G401 (cell line): ENCODE results near the gene PRKAA1. TPM values are rescaled to one million over a fixed set of nuclear protein-coding genes. Genes with fewer than 3 reads are reported as not detected.
"Not testable (repeated sequence)": the region's sequence is repeated elsewhere in the genome, so short reads cannot be mapped to it uniquely, and the experiment has no call there.

Source experiments
- DNase-seq: peaks from one replicate; pipeline ENCODE4 v3.0.0-alpha.2; 2015; ENCODE audit warnings: low spot score
- in situ Hi-C: cut with HindIII; loops from 2 replicates; pipeline ENCODE4 v1.10.0; 2016; ENCODE audit warnings: low sequenced_read_pairs, mixed read lengths
- total RNA-seq: library from RNA; depleted of rRNA; stranded (reverse); fragments of >200 nt; shearing (Covaris generic); gene quantifications from 2 replicates; pipeline ENCODE4 v1.2.3, GENCODE V29; 2014; rRNA removed

Gene PRKAA1
- total RNA-seq, 1 experiment from 2014 or later = 74.8 TPM

DNA sequence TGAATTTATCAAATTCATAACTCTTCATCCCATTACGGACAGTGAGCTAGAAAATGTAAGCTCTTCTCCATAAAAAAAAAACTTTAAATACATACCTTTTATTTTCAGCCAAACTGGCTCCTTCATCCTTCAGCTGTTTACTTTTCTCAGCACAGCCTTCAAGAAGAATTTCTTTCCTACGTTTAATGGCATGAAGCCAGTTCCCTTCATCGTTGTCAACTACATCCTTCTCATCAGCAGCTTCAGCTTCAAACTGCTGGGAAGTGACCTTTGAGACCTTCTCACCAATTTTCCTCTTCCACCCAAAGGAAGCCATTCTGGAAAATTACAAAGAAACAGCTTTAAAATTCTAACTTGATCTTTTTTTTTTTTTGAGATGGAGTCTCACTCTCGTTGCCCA lies 51.5 kb downstream of the PRKAA1 start:
- no peak for DNase-seq
- in situ Hi-C loops = no loop called here

DNA sequence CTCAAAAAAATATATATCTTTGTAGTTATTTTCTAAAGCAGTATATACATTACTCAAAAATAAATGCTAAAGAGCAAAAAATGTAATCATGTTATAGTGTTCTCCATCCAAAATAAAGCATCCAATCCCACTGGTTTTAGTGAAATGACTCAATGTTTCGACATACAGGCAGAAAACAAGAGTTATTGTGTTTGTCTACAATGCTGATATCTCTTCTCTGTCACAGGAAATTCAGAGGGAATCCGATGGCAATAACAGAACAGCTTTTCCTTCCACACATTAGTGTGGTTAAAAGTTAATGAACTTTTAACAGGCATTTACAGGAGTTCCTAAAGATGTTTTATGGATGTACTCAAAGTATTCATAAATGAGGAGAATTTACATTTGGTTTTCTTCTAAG lies 54.4 kb downstream of the PRKAA1 start:
- in situ Hi-C loops = no loop called here
- DNase-seq = no peak

DNA sequence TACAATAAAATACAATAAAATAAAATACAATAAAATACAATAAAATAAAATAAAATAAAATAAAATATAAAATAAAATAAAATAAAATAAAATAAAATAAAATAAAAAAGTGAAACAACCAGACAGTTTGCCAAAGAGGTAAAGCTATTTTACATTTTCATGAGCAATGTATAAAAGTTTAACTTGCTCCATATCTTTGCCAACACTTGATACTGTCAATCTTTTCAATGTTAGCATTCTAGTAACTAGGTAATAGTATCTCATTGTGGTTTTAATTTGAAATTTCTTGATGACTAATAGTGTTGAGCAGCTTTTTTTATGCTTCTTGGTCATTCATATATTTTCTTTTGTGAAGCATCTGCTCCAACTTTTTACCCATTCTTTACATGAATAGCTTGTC lies 59.7 kb downstream of the PRKAA1 start:
- no peak for DNase-seq
- in situ Hi-C loops = no loop called here

DNA sequence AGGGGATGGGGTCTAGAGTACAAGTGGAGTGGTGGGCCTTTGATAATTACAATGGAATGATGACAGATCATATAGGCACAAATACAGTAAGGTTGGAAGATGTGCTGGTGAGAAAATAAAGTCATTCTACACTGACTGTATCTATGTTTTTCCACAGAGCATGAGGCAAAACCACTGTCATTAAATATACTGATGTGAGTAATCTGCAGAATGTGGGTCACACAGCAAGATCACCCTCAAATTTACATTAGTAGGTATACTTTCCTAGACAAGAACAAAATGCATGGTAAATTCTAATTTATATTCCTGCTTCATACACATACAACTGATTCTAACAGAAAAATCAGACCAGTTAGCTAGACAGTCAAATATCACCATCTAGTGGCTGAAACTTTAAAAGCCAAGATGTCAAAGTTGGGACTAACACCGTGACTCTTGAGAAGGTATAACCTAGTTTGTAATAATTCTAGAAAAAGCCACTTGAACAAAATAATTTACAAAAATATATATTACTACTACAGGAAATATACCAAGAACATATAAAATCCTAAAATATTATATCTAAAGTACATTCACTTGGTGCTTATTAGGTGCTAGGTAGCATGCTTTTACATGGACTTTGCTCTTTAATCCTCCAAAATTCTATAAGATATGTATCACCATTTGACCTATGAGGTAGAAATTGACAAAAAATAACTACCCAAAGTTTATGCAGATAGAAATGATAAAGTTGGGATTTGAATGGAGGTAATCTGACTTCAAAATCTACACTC lies 61.9 kb downstream of the PRKAA1 start:
- in situ Hi-C loops = no loop called here
- peak; percentile 61 for DNase-seq

DNA sequence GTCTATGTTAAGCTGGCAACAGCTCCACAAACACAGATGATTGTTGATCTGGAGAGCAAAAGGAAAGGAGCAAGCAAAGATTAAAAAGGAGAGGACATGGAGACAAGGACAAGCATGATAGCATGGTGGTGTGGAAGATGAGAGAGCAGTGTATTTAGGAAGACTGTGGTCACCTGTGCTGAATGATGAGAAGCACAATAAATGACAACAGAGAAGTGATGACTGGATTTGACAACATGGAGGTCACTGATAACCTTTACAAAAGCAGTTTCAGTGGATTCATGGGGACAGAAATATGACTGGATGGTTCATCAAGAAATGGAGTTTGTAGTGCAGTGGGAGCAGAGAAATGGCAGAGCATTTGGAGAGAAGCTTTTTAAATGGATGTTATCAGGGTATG lies 62.6 kb downstream of the PRKAA1 start:
- in situ Hi-C loops = no loop called here
- DNase-seq = no peak

DNA sequence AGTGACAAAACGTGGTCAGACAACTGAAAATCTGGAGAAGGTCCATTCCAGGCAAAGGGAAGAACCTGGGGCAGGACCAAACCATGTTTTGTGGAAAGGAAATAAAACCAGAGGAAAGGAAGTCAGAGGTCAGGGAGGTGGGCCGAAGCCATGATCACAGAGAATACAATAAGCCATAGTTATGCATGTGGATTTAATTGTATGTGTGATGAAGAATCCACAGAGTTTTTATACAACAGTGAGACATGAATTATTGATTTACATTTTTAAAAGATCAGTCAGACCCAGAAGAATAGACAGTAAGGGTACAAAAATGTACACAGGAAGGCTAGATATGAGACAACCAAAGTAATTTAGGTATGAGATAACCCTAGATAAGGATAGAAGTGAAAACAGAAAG lies 63.2 kb downstream of the PRKAA1 start:
- in situ Hi-C loops = no loop called here
- DNase-seq = no peak

DNA sequence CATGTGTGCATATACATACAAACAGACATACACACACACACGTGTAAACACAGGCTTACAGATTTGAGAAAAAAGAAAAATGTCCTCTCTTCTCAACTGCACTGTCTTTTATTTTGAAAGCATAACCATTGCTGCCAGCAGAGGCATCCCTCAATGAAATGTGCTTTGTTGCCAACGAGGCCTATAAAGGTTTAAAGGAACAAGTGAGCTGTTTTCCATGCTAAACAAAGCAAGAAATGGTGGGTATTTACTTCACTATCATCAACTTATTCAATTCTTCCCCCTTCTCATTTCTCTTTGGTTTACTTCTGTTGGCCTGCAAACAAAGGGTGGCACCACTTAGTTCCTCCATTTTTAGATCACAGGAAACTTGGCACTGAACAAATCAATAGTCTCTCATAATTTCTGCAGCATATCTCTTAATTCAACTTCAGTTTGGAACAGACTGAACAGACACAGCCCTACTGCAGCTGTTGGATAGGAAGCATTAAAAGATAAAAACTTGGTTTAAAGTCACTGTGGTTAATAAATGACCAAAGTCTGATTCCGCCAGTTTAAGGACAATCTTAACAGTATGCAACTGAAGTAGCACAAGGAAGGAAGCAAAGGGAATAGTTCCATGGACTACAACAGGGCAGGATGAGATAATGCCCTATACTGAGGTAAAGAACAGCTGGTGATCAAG lies 64.2 kb downstream of the PRKAA1 start:
- in situ Hi-C loops = no loop called here
- DNase-seq = no peak

DNA sequence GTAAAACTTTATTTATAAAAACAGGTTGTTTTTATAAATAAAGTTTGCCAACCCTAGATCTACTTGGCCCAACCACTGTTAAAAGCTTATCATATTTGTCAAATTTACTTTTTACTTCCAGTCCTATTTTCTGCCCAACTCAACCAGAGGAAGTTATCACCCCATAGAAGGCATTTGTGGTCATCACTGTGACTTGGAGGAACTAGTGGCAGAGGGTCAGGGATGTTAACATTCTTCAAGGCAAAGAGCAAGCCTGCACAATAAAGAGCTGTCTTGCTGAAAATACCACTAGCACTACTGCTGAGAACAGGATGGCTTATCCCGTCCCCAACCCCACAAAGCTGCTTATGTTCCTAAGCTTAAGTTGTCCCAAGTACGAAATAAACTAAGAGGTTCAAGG lies 64.7 kb downstream of the PRKAA1 start:
- no peak for DNase-seq
- in situ Hi-C loops = no loop called here

DNA sequence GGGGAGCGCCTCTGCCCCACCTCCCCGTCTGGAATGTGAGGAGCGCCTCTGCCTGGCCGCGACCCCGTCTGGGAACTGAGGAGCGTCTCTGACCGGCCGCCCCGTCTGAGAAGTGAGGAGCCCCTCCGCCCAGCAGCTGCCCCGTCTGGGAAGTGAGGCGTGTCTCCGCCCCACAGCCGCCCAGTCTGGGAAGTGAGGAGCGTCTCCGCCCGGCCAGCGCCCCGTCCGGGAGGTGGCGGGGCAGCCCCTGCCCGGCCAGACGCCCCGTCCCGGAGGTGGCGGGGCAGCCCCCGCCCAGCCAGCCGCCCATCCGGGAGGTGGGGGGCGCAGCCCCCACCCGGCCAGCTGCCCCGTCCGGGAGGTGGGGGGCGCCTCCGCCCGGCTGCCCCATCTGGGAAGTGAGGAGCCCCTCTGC lies 75.7 kb downstream of the PRKAA1 start:
- DNase-seq, in situ Hi-C loops: not testable (repeated sequence)

DNA sequence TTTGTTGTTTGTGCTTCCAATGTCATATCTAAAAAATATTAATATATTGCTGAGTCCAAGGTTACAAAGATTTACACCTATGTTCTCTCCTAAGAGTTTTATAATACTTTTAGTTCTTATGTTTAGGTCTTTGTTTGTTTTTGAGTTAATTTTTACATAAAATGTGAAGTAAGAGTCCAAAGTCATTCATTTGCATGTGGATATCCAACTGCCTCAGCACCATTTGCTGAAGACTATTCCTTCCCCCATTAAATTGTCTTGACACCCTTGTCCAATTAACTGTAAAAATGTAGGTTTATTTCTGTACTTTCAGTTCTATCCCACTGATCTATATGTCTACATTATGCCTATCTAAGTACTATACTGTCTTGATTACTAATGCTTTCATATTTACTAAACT lies 78.1 kb downstream of the PRKAA1 start:
- no peak for DNase-seq
- in situ Hi-C loops = no loop called here

DNA sequence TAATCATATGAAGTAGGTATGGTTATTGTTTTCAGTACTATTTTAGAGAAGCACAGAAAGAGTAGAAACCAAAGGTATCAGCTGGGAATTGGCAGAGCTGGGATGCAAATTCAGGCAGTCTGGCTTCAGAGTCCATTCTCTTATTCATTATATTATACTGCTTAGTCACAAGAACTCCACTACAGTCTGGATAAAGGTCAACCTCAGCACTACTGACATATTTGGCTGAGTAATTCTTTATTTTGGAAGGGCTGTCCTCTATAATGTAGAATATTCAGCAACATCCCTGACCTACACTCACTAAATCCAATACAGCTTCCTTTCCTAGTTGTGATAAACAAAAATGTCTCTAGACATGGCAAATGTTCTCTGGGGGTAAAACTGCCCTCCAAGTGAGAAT lies 80.9 kb downstream of the PRKAA1 start:
- in situ Hi-C loops = no loop called here
- DNase-seq = no peak

DNA sequence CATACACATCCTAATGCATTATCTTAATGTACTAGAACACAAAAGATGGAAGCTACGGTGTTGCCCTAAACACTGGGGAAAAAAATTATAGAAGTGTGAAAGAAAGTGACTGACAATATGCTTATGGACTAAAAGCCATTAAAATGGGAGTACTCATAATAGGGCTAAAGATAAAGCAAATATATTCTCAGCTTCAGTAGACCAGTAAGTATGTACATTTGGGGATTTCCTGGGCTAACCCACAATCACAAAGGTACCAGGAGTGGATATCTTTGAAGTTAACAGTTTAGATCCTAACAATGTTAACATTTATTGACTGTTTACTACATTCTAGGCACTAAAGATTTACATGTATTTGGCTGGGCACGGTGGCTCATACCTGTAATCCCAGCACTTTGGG lies 81.6 kb downstream of the PRKAA1 start:
- in situ Hi-C loops = no loop called here
- no peak for DNase-seq

DNA sequence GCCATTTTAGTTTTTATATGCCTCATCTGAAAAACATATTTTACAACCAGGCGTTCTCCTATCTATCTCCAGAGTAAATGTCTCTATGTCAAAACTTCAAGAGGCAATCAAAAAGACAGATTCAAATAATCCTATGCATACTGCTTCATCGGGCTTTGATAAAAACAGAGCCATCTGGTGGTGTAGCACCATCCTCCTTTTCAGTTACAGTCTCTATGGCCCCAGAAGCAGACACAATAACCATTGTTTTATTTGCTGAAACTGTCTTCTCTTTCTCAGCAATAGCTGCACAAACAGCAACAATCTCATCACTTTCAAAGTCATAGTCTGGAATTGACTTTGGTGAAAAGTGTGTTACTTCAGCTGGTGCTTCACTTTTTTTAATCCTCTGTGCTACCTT lies 82.2 kb downstream of the PRKAA1 start:
- no peak for DNase-seq
- in situ Hi-C loops = no loop called here

DNA sequence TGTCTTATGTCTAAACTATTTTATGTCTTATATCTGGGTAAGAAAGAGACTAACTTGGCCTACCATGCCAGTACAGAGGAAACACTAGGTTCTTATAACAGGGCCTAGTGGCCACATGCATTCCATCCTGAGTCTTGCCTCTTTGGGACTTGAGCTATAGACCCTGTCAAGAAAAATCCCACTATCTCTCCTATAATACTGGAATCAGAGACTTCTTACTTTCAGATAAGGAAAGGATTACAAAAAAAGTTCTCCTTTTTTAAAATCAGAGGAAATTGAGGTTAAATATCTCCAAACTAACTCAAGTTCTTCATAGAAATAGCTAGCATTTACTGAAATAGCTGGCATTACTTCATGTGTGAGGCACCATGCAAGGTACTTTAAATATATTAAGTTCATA lies 84.2 kb downstream of the PRKAA1 start:
- no peak for DNase-seq
- in situ Hi-C loops = no loop called here

DNA sequence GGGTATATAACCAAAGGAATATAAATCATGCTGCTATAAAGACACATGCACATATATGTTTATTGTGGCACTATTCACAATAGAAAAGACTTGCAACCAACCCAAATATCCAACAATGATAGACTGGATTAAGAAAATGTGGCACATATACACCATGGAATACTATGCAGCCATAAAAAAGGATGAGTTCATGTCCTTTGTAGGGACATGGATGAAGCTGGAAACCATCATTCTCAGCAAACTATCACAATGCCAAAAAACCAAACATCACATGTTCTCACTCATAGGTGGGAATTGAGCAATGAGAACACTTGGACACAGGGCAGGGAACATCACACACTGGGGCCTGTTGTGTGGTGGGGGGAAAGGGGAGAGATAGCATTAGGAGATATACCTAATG lies 87.6 kb downstream of the PRKAA1 start:
- in situ Hi-C loops, DNase-seq: not testable (repeated sequence)

Other genes starting within 250 kb of the PRKAA1 start
- 0.37 TPM in 1 of 2 replicates, not detected in the other for gene PTGER4, start 118.5 kb downstream of the PRKAA1 start, total RNA-seq
- gene TTC33, start 42.4 kb downstream of the PRKAA1 start, total RNA-seq = 13.5 and 18.5 TPM in 2 replicates
- gene RPL37, start 36.8 kb upstream of the PRKAA1 start, total RNA-seq = 299 and 585 TPM in 2 replicates
- not detected in 2 replicates for gene CARD6, start 43.0 kb upstream of the PRKAA1 start, total RNA-seq
- gene C7, start 111.1 kb upstream of the PRKAA1 start, total RNA-seq = not detected in 2 replicates